OCI-M1 (cell line): ENCODE results near the gene MACROD2.
A peak's percentile ranks its signal among the peaks of the same experiment; 100 is the strongest.

ENCODE experiments used
- DNase-seq: peaks from one replicate; lab custom pipeline; 2025; lab: John Stamatoyannopoulos, UW

MACROD2 gene

DNA sequence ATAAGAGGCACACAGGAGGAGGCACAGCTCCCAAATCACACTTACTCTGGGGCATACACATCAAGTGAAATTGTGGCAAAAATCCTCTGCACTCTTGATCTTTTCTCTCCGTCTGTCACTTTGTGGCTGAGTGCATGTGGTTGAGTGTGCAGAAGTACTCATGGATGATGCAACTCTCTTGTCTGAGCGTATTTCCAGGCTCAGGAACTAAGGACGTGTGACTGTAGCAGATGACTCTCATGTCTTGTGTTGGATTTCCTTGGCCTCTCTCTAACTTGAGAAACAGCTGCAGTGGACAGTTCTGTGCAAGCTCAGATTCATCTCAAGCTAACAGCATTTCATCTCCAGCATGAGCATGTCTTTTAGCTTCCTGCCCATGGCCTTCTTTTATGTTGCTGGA lies 587.5 kb downstream of the MACROD2 start:
- DNase-seq = peak; percentile 35

- DNase-seq = no peak
Measured at GRCh38 chr20:14583413-14583812, 588.1 kb downstream of the MACROD2 start.

- no peak for DNase-seq
Measured at GRCh38 chr20:14589383-14589782, 594.1 kb downstream of the MACROD2 start.

GRCh38 chr20:14595051-14595450 lies 599.7 kb downstream of the MACROD2 start:
- no peak for DNase-seq

DNA sequence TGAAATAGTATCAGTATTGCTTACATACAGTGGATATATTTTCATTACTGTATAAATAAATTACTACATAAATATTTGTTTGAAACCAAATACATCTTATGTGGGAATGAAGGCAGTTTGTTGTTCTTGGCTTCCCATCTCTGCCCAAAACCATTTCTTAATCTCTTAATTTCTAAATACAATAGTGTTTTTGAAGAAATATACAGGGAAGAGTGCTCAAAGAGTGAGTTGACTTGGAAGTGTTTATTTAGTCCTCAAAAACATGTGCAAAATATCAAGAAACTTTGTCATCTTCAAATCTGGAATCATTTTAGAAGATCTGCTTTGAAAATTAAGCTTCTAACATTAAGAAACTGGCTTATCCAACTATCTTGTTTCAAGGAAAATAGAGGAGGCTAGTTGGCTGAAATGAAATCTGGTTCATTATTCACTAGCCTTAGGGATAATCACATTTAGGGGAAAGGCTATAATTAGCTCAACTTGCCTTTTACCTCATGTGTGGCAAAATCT lies 601.9 kb downstream of the MACROD2 start:
- no peak for DNase-seq

GRCh38 chr20:14599613-14600012 lies 604.3 kb downstream of the MACROD2 start:
- DNase-seq = no peak

GRCh38 chr20:14600527-14600926 lies 605.2 kb downstream of the MACROD2 start:
- DNase-seq = no peak

- no peak for DNase-seq
Measured at GRCh38 chr20:14604143-14604542, 608.8 kb downstream of the MACROD2 start.

- DNase-seq = no peak
Measured at GRCh38 chr20:14609328-14610221, 614.3 kb downstream of the MACROD2 start.

DNA sequence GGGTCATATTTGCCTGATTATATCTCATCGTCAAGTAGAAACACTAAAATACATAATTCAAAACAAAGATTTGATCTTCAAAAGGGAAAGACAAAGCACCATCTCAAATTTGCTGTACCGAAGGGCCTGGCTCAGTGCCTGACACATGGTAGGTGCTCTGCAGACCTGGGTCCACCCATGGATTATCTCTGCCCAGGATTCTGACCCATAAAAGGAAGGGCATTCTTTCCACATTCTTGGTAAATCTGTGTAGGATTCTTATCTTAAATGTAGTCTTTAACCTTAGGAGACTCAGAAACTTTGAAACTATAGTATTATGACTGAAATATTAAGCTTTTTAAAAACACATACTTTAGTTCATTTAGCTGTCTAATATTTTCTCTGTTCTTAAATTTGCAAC lies 616.2 kb downstream of the MACROD2 start:
- DNase-seq = no peak

GRCh38 chr20:14612391-14612790 lies 617.1 kb downstream of the MACROD2 start:
- peak; percentile 61 for DNase-seq

GRCh38 chr20:14616003-14616402 lies 620.7 kb downstream of the MACROD2 start:
- no peak for DNase-seq

DNA sequence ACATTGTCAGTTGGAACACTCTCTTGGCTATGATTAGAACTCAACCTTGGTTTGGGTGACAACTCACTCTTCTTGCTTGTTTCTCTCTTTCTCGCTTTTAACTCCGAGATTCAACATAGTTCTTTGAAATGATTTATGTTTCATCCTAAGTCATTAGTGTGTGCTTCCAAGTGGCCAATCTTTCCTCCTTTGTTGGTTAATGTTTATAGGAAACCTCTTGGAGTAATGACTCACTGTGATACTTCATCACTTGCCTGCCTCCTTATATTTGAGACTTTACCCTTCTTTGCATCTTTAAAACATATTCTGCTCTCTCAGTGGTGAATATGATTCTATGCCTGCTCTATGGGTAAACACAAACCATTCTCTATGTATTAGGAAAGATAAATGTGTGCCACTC lies 621.8 kb downstream of the MACROD2 start:
- DNase-seq = no peak

DNA sequence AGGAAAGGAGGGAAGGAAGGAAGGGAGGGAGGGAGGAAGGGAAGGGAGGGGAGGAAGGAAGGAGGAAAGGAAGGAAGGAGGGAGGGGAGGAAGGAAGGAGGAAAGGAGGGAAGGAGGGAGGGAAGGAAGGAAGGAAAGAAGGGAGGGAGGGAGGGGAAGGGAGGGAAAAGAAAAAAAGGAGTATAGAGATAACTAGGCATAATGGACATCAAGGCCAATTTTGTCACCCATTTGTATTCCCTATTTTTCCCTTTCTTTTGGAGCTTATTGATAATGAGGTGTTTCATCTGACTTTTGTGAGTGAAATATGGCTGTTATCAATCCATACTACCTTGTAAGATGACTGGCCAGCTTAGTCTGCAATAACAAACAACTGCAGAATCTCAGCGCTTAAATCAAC lies 624.1 kb downstream of the MACROD2 start:
- DNase-seq = no peak

GRCh38 chr20:14622796-14623195 lies 627.5 kb downstream of the MACROD2 start:
- peak; percentile 15 for DNase-seq

GRCh38 chr20:14631011-14631410 lies 635.7 kb downstream of the MACROD2 start:
- DNase-seq = no peak

DNA sequence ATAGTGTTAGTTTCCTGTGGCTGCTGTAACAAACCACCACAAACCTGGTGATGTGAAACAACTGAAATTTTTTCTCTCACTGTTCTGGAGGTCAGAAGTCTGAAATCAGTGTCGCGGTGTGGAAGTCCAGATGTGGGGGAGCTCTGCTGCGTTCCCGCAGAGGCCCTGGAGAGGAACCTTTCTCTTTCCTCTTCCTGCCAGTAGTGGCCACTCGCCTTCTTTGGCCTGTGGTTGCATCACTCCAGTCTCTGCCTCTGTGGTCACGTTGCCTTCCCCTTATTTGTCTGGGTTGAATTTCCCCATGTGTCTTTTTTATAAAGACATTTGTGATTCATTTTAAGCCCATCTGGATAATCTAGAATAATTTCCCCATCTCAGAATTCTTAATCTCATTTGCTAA lies 637.6 kb downstream of the MACROD2 start:
- DNase-seq = peak; percentile 31

- no peak for DNase-seq
Measured at GRCh38 chr20:14633507-14633906, 638.2 kb downstream of the MACROD2 start.

GRCh38 chr20:14634665-14635064 lies 639.3 kb downstream of the MACROD2 start:
- DNase-seq = no peak

DNA sequence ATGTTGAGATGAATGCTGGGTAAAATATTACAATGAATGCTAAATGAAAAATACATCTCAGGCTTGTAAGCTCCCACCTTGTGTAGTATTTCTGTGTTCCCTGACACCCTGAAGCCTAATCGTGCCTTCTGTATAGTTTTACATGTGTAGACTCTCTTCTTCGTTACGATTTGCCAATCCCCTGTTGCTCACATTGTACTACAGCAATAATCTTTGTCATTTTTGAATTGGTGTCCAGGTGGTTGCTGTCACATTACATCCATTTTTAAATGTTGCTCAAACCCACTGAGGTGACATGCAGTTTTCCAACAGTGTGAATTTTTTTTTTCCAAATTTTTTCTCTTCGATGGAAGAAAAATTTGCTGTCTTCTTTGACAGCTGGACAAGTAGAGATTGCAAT lies 642.1 kb downstream of the MACROD2 start:
- DNase-seq = no peak

DNA sequence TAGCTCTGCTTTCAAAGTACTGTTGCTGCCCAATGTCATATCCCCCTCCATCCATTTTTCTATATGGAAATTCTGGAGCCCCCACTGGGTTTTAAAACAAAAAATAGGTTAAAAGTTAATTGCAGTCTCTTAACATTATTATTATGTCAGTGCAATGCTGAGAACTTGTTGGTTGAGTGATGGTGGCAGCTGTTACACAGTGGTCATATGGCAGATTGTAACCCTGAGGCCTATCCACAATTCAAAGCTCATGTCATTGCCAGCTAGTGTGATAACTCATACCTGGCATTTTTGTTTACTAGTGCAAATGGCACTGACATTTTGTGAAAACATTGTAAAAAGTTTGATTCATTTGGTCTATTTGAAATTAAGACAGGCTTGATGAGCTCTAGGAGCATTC lies 647.8 kb downstream of the MACROD2 start:
- DNase-seq = no peak

DNA sequence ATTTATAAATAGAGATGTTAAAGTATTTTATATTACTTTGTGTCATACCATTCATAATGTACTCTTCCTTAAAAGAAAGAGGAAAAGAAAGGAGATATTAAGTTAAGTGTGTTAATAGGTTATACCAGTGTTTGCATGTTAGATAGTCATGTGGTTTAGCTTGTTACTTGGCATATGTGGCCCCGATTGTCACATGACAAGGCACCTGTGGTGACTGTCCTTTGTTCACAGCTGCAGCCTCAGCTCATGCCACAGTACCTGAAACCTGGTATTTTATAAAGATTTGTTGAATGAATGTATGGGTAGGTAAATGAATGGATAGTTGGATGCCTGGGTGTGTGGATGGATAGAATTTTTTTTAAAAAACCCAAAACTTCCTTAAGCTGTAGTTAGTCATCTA lies 648.2 kb downstream of the MACROD2 start:
- DNase-seq = no peak

- DNase-seq = no peak
Measured at GRCh38 chr20:14644306-14645097, 649.2 kb downstream of the MACROD2 start.
